D721Med (cell line): ENCODE results near the gene CCDC127.
A peak's percentile ranks its signal among the peaks of the same experiment; 100 is the strongest.

Experiments
- DNase-seq: peaks from one replicate; pipeline ENCODE4 v3.0.0; 2011; ENCODE audit warnings: low spot score; ENCODE audit not compliant: insufficient read length
- FAIRE-seq: peaks from 2 replicates; lab custom pipeline; 2011; peaks lifted over from hg19 to GRCh38; lab: Jason Lieb, UNC
- CTCF ChIP-seq: IDR thresholded peaks from 2 replicates; pipeline ENCODE4 v1.5.1; 2012; ENCODE audit warnings: mild to moderate bottlenecking, control low read depth; ENCODE audit not compliant: insufficient read depth; ENCODE audit errors: missing control alignments

The CCDC127 gene

DNA sequence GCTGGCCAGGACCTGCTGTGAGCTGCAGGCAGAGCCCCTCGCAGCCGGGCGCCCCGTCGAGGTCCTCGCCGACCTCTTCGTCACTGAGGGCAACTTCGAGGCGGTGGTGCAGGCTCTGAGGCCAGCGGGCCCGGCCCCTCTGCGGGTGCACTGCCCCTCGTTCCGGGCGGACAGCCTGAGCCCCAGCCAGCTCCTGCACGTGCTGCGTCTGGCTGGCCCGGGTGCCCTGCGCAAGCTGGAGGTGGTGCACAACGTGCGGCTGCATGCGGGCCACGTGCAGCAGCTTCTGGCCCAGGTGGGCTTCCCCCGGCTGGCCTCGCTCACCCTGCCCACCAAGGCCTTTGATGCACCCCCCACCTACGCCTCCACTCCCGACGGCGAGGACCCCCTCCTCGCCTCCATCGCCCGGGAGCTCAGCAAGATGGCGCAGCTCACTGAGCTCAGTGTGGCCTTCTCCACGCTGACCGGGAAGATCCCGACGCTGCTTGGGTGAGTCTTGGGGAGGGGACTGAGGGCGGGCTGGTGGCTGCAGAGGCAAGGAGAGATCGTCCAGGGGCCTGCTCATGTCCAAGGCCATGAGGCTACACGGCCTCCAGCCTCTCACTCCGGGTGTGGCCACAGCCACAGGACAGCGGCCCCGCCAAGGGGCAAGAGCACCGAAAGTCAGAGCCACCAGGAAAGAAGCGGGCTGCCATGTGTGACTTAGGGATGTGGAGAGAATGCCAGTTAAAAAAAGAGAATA is 25.8 kb downstream of the CCDC127 start:
- no peak for TF ChIP-seq CTCF
- no peak for DNase-seq

GRCh38 chr5:191036-191948 is 26.7 kb downstream of the CCDC127 start, which contains the start of gene LRRC14B:
Gene LRRC14B (plus strand): TSS chr5:191495. CDS start chr5:191539, 44 bp downstream.
- DNase-seq (no peak), FAIRE-seq (no peak)
- TF ChIP-seq CTCF: no peak

More for the DNA sequence above, 25.8 kb downstream of the CCDC127 start:
- FAIRE-seq: no peak

DNA sequence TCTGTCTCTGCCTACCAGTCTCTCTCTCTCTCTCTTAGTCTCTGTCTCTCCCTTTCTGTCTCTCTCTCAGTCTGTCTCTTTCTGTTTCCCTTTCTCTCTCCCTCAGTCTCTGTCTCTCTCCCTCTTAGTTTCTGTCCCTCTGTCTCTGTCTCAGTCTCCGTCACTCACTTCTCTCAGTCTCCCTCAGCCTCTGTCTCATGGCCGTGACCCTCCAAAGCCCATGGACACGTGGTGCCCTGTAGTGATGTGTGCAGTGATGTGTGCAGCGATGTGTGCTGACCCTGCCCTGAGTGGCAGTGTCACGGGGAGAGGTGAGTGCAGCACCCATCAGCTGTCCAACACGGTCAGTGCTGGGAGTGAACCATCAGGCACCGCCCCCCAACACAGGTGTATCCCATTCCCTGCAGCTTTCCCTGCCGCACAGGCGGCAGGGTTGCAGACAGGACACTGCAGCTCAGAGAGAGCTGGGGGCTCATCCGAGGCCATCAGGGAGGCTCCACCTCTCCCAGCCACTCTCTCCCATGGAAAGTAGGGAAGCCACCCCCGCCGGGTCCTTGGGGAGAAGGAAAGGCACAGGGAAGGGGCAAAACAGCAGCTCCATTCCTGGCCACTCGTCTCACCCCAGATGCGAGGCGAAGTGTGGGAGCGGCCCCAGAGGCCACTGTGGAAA is 27.5 kb downstream of the CCDC127 start:
- DNase-seq (no peak), FAIRE-seq (no peak)
- no peak for TF ChIP-seq CTCF

- DNase-seq (no peak), FAIRE-seq (no peak)
- no peak for TF ChIP-seq CTCF
Measured at GRCh38 chr5:189976-190365, 28.0 kb downstream of the CCDC127 start.

GRCh38 chr5:189486-189885 is 28.5 kb downstream of the CCDC127 start:
- TF ChIP-seq CTCF: no peak
- DNase-seq: no peak
- no peak for FAIRE-seq

- peak; percentile 69 for TF ChIP-seq CTCF
- DNase-seq (peak; percentile 89), FAIRE-seq (no peak)
Measured at GRCh38 chr5:188488-189481, 29.2 kb downstream of the CCDC127 start.
